Superior temporal gyrus (tissue), 1 donor: ENCODE results near the gene ZNF578.
"Not testable (repeated sequence)": the region's sequence is repeated elsewhere in the genome, so short reads cannot be mapped to it uniquely, and the experiment has no call there.

ENCODE experiments used
- DNase-seq: peaks from one replicate; pipeline ENCODE4 v3.0.0-alpha.2; 2016; ENCODE audit errors: extremely low spot score

ZNF578 gene

DNA sequence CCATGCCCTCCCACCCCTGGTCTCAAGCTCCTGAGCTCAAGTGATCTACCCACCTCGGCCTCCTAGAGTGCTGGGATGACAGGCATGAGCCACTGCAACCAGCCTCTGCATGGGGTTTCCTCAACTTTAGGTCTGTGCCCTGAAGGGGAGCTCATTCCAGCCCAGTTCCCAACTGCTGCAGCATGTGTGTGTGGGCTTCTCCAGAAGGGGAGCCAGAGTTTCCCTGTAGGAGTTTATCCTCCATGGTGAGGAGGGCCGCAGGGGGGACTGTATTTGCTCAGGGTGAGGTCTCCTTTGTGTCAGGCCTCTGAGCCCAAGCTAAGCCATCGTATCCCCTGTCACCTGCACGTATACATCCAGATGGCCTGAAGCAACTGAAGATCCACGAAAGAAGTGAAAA lies 62.8 kb downstream of the ZNF578 start:
- DNase-seq, result no peak

- DNase-seq, result no peak
These were observed 65.3 kb downstream of the ZNF578 start for GRCh38 chr19:52518646-52519045.

- DNase-seq, result not testable (repeated sequence)
These were observed 65.8 kb downstream of the ZNF578 start for GRCh38 chr19:52519175-52519574.

GRCh38 chr19:52520013-52520412 lies 66.7 kb downstream of the ZNF578 start:
- no peak for DNase-seq

DNA sequence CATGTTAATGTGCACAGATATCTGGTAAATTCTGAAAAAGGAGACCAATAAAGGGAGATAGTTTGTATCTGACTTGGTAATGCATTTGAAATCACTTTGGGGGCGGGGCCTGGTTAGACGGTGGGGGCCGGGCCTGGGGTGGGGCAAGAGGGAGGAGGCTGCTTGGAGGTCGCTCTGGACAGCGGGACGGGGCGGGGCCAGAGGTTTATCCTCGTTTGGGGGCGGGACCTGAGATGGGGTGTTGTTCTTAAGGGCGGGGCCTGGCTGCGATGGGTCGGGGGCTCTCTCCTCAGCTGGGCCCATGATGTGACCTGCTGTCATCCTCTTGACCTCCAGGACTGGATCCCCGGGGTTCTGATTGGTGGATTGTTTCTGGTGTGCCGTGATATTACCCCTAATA lies 69.2 kb downstream of the ZNF578 start:
- no peak for DNase-seq

GRCh38 chr19:52524086-52524485 lies 70.7 kb downstream of the ZNF578 start:
- no peak for DNase-seq

GRCh38 chr19:52527134-52527955 lies 74.0 kb downstream of the ZNF578 start, which contains the start of gene ZNF808:
Gene ZNF808 (plus strand): TSS chr19:52527668. CDS start chr19:52543285, 15,617 bp downstream.
- DNase-seq, result peak; percentile 82

- DNase-seq, result no peak
These were observed 74.6 kb downstream of the ZNF578 start for GRCh38 chr19:52527956-52528351.

DNA sequence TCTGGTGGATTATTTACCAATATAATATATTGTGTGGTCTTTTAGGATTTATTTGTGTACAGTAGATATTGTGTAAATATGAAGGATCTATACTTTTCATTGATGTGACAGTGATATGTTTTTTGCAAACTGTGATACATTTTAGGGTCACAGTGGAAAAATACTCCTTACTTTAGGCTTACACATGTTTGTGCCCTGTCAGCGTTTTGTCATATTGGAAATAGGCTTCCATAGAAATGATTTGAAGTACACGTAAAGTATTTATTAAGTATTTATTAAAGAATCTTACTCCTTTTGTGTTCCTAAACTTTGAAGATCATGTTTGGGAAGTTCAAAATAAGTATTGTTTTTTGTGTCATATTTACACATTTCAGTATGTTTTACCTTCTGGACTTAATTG lies 79.1 kb downstream of the ZNF578 start:
- no peak for DNase-seq

GRCh38 chr19:52533901-52534300 lies 80.5 kb downstream of the ZNF578 start:
- DNase-seq, result no peak

DNA sequence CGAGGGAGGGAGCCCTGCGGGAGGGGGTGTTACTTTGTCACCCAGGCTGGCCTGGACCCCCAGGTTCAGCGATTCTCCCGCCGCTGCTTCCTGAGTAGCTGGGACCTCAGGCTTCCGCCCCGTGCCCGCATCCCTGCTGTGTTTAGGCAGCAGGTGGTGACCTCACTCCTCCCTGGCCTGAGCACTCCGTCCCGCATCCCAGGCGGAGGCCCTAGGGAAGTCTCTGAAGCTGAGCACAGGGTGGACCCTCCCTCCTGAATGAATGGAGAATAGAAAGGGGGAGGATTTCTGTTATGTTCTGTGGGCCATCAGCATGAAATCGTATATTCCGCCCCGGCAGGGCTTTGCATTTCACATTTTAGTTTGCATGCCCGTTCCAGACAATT lies 82.0 kb downstream of the ZNF578 start:
- DNase-seq, result not testable (repeated sequence)

- peak; percentile 33 for DNase-seq
These were observed 82.6 kb downstream of the ZNF578 start for GRCh38 chr19:52535771-52536447.

GRCh38 chr19:52536448-52536800 lies 83.1 kb downstream of the ZNF578 start:
- DNase-seq, result no peak

GRCh38 chr19:52538815-52539214 lies 85.5 kb downstream of the ZNF578 start:
- not testable (repeated sequence) for DNase-seq

DNA sequence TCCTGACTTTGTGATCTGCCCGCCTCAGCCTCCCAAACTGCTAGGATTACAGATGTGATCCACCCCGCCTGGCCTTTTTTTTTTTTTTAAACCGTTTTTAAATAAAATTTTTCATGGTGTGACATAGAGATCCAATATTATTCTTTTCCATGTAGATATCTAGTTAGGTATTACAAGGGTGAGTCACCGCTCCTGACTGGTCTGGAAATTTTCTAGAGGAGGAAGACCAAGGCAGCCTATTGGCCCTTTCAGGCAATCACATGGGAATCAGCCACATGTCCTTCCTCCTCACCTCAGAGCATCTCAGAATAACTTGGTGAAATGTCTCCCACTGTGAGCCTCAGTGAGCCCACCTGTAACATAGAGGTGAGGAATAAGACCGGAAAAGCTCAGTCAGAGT lies 87.8 kb downstream of the ZNF578 start:
- not testable (repeated sequence) for DNase-seq

GRCh38 chr19:52541608-52542007 lies 88.3 kb downstream of the ZNF578 start:
- no peak for DNase-seq

- not testable (repeated sequence) for DNase-seq
These were observed 89.2 kb downstream of the ZNF578 start for GRCh38 chr19:52542541-52542940.

- DNase-seq, result no peak
These were observed 89.8 kb downstream of the ZNF578 start for GRCh38 chr19:52542984-52543664.

DNA sequence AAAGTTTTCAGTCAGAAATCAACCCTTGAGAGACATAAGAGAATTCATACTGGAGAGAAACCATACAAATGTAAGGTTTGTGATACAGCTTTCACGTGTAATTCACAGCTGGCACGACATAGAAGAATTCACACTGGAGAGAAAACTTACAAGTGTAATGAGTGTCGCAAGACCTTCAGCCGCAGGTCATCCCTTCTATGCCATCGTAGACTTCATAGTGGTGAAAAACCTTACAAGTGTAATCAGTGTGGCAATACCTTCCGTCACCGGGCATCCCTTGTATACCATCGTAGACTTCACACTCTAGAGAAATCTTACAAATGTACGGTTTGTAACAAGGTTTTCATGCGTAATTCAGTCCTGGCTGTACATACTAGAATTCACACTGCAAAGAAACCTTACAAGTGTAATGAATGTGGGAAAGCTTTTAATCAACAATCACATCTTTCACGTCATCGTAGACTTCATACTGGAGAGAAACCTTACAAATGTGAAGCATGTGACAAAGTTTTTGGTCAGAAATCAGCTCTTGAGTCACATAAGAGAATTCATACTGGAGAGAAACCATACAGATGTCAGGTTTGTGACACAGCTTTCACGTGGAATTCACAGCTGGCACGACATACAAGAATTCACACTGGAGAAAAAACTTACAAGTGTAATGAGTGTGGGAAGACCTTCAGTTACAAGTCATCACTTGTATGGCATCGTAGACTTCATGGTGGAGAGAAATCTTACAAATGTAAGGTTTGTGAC lies 101.0 kb downstream of the ZNF578 start:
- no peak for DNase-seq

DNA sequence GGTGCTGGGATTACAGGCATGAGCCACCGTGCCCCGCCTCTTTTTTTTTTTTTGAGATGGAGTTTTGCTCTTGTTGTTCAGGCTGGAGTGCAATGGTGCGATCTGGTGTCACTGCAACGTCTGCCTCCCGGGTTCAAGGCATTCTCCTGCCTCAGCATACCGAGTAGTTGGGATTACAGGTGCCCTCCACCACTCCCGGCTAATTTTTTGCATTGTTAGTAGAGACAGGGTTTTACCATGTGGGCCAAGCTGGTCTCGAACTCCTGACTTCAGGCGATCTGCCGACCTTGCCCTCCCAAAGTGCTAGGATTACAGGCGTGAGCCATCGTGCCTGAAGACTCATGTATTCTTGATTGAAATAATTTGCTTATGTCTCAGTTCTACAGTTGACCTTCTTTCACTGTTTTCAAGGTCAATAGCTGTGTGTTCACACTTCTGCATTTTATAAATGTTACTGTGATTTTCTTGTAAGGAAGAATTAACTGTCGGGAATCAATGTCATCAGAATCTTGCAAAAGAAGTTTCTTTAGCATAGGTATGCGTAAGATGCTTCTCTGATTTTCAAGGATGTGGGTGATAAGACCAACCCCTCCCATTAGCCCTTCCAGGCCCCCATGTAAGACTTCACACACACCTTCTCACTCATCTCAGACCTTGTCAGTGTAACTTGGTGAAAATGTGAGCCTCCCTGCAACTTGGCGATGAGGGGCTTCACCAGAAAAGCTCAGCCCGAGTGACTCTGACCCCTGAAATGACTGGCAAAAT lies 104.1 kb downstream of the ZNF578 start:
- DNase-seq, result no peak
